Liver (tissue), 9 donors: ENCODE data around the gene DNAH2. TPM values are rescaled to one million over a fixed set of nuclear protein-coding genes. Genes with fewer than 3 reads are reported as not detected.

Source experiments
- DNase-seq: peaks from one replicate; pipeline ENCODE4 v3.0.0-alpha.2; 2017; ENCODE audit warnings: low spot score
- H3K27ac ChIP-seq, 2 donors: one replicate each; pipeline ENCODE4 v1.7.0; 2013; ENCODE audit warnings: inconsistent platforms in 2 of 2, low read length in 2 of 2, control low read depth in 1 of 2, low read depth in 1 of 2, mild to moderate bottlenecking in 1 of 2
- H3K27me3 ChIP-seq, 4 donors: one replicate each; pipeline versions ENCODE4 v1.6.1 to v1.7.0; 2013; ENCODE audit warnings: low read length in 3 of 4, inconsistent platforms in 1 of 4, mild to moderate bottlenecking in 1 of 4, moderate library complexity in 1 of 4; ENCODE audit not compliant: control insufficient read depth in 4 of 4, insufficient read depth in 4 of 4
- H3K36me3 ChIP-seq, 4 donors: one replicate each; pipeline versions ENCODE4 v1.6.1 to v1.7.0; 2013; ENCODE audit warnings: low read length in 3 of 4, mild to moderate bottlenecking in 3 of 4, low read depth in 1 of 4, moderate library complexity in 1 of 4; ENCODE audit not compliant: control insufficient read depth in 4 of 4, insufficient read depth in 3 of 4
- H3K4me1 ChIP-seq, 4 donors: one replicate each; pipeline versions ENCODE4 v1.6.1 to v1.7.0; 2013; ENCODE audit warnings: low read length in 3 of 4, mild to moderate bottlenecking in 3 of 4, moderate library complexity in 1 of 4; ENCODE audit not compliant: control insufficient read depth in 4 of 4, insufficient read depth in 4 of 4
- H3K4me3 ChIP-seq, 3 donors: one replicate each; pipeline versions ENCODE4 v1.6.1 to v1.7.0; 2013; ENCODE audit warnings: low read length in 3 of 3, control low read depth in 1 of 3, low read depth in 1 of 3, mild to moderate bottlenecking in 1 of 3
- H3K9ac ChIP-seq, 2 donors: one replicate each; pipeline ENCODE4 v1.7.0; 2013; ENCODE audit warnings: low read length in 2 of 2, mild to moderate bottlenecking in 2 of 2, moderate library complexity in 2 of 2, control low read depth in 1 of 2, low read depth in 1 of 2
- H3K9me3 ChIP-seq, 4 donors: one replicate each; pipeline versions ENCODE4 v1.6.1 to v1.7.0; 2013; ENCODE audit warnings: low read length in 3 of 4; ENCODE audit not compliant: control insufficient read depth in 4 of 4
- CTCF ChIP-seq: fragments of 150-350 bp; IDR thresholded peaks from 2 replicates; pipeline ENCODE4 v1.5.1; 2017; ENCODE audit warnings: improper control_type of control experiment, low read depth, low read length; ENCODE audit not compliant: missing input control
- EGR1 ChIP-seq, 2 donors: IDR thresholded peaks; 2 replicates each; pipeline ENCODE4 v1.6.1; 2016 to 2018; ENCODE audit warnings: antibody characterized with exemption in 2 of 2, low read depth in 2 of 2
- FOXA1 ChIP-seq: IDR thresholded peaks from 2 replicates; pipeline ENCODE4 v1.6.1; 2016; ENCODE audit warnings: antibody characterized with exemption
- FOXA2 ChIP-seq: IDR thresholded peaks from 2 replicates; pipeline ENCODE4 v1.6.1; 2016; ENCODE audit warnings: antibody characterized with exemption
- GABPA ChIP-seq, 2 donors: IDR thresholded peaks in 1 of 2; conservative IDR thresholded peaks in 1 of 2; 2 replicates each; pipeline ENCODE4 v1.6.1; 2016; ENCODE audit warnings: antibody characterized with exemption in 2 of 2, mild to moderate bottlenecking in 1 of 2, moderate library complexity in 1 of 2
- HNF4A ChIP-seq, 2 donors: conservative IDR thresholded peaks; 2 replicates each; pipeline ENCODE4 v1.6.1; 2016; ENCODE audit warnings: antibody characterized with exemption in 2 of 2, mild to moderate bottlenecking in 2 of 2
- JUND ChIP-seq, 2 donors: IDR thresholded peaks; 2 replicates each; pipeline ENCODE4 v1.6.1; 2016; ENCODE audit warnings: antibody characterized with exemption in 2 of 2
- MAX ChIP-seq: IDR thresholded peaks from 2 replicates; pipeline ENCODE4 v1.6.1; 2016; ENCODE audit warnings: antibody characterized with exemption
- NR2F2 ChIP-seq: IDR thresholded peaks from 2 replicates; pipeline ENCODE4 v1.6.1; 2016; ENCODE audit warnings: antibody characterized with exemption
- RAD21 ChIP-seq, 2 donors: IDR thresholded peaks; 2 replicates each; pipeline ENCODE4 v1.6.1; 2016; ENCODE audit warnings: antibody characterized with exemption in 2 of 2, mild to moderate bottlenecking in 2 of 2
- RXRA ChIP-seq, 2 donors: IDR thresholded peaks; 2 replicates each; pipeline ENCODE4 v1.6.1; 2017 to 2018; ENCODE audit warnings: antibody characterized with exemption in 2 of 2, mild to moderate bottlenecking in 1 of 2
- SP1 ChIP-seq: IDR thresholded peaks from 2 replicates; pipeline ENCODE4 v1.6.1; 2018; ENCODE audit warnings: antibody characterized with exemption, mild to moderate bottlenecking
- TAF1 ChIP-seq: conservative IDR thresholded peaks from 2 replicates; pipeline ENCODE4 v1.6.1; 2016; ENCODE audit warnings: antibody characterized with exemption, mild to moderate bottlenecking
- YY1 ChIP-seq: IDR thresholded peaks from 2 replicates; pipeline ENCODE4 v1.6.1; 2016; ENCODE audit warnings: antibody characterized with exemption, mild to moderate bottlenecking
- ZBTB33 ChIP-seq: IDR thresholded peaks from 2 replicates; pipeline ENCODE4 v1.6.1; 2016; ENCODE audit warnings: antibody characterized with exemption
- WGBS: extraction: QIAGEN DNeasy Blood & Tissue Kit; methylation state at CpG from one replicate; pipeline ENCODE4 v1.1.7; 2013; 5-methylcytosine and 5-hydroxymethylcytosine counted together
- polyA plus RNA-seq, 2 donors: library from polyadenylated mRNA; stranded (reverse) in 1 of 2; unstranded in 1 of 2; fragments of 200-250 nt in 1 of 2; fragments of >200 nt in 1 of 2; fragmentation: Nextera tagmentation in 1 of 2; extraction: Ambion mirVana in 1 of 2; gene quantifications; one replicate each; pipeline versions ENCODE4 v1.2.1 to v1.2.3, GENCODE V29; 2013 to 2015
- total RNA-seq, 2 donors: library from RNA; depleted of rRNA; stranded (reverse); fragments of >200 nt; gene quantifications; one replicate each; pipeline ENCODE4 v1.2.3, GENCODE V29; 2014
- donor health status: healthy.
- donor health status: healthy.
- donor health status: healthy.
- donor health status: healthy.
- donor health status: healthy.

Gene DNAH2
- total and polyA plus RNA-seq, 4 donors, result under 0.01 to 0.25 (median 0.05) TPM

GRCh38 chr17:7744416-7744815 is 26.9 kb downstream of the DNAH2 start:
- no peak overlapping the region for H3K27ac ChIP-seq
- 59% methylated on average over 8 of the region's 8 CpGs for WGBS
- H3K4me3 ChIP-seq, result no peak overlapping the region
- H3K27me3 ChIP-seq, result peaks cover 0 to 4% (median 0%) of the 10 kb centered on the region in 4 donors
- TF ChIP-seq JUND (IDR thresholded peaks at IDR 0.05), result no peak
- TF ChIP-seq RAD21 (IDR thresholded peaks at IDR 0.05), result no peak
- TF ChIP-seq FOXA2, result no peak
- TF ChIP-seq EGR1 (IDR thresholded peaks at IDR 0.05; ENCODE audit: low read depth in 2 of 2), result no peak
- no peak for TF ChIP-seq RXRA (IDR thresholded peaks at IDR 0.05)
- TF ChIP-seq GABPA (IDR thresholded peaks at IDR 0.05 in 1 of 2, conservative IDR thresholded peaks at IDR 0.05 in 1 of 2), result no peak
- no peak for TF ChIP-seq CTCF
- no peak for TF ChIP-seq HNF4A (conservative IDR thresholded peaks at IDR 0.05)
- no peak for TF ChIP-seq NR2F2
- no peak for TF ChIP-seq TAF1
- no peak for TF ChIP-seq MAX
- no peak for TF ChIP-seq YY1
- TF ChIP-seq SP1, result no peak
- TF ChIP-seq FOXA1, result no peak
- no peaks in the 10 kb centered on the region for H3K4me1 ChIP-seq
- no peaks in the 10 kb centered on the region for H3K9me3 ChIP-seq
- no peaks in the 10 kb centered on the region for H3K36me3 ChIP-seq
- no peak for DNase-seq
- no peak overlapping the region for H3K9ac ChIP-seq

GRCh38 chr17:7745748-7746470 is 28.4 kb downstream of the DNAH2 start:
- TF ChIP-seq JUND (IDR thresholded peaks at IDR 0.05) (peak; percentile 57 to 63), FOXA1 (no peak)
- no peaks in the 10 kb centered on the region for H3K9me3 ChIP-seq
- DNase-seq, result no peak

GRCh38 chr17:7747635-7748071 is 30.1 kb downstream of the DNAH2 start:
- no peaks in the 10 kb centered on the region for H3K4me1 ChIP-seq
- WGBS, result 35% methylated on average over 4 of the region's 4 CpGs

More at GRCh38 chr17:7745748-7746470, 28.4 kb downstream of the DNAH2 start:
- Histone ChIP-seq H3K9ac (no peak overlapping the region), H3K27ac (no peak overlapping the region), H3K4me1 (no peaks in the 10 kb centered on the region), H3K36me3 (no peaks in the 10 kb centered on the region), H3K4me3 (no peak overlapping the region), H3K27me3 (peaks cover 0 to 4% (median 0%) of the 10 kb centered on the region in 4 donors)
- WGBS, result 75% methylated on average over 7 of the region's 7 CpGs

More at GRCh38 chr17:7747635-7748071, 30.1 kb downstream of the DNAH2 start:
- Histone ChIP-seq H3K9ac (no peak overlapping the region), H3K9me3 (no peaks in the 10 kb centered on the region), H3K27ac (no peak overlapping the region), H3K36me3 (no peaks in the 10 kb centered on the region), H3K4me3 (no peak overlapping the region), H3K27me3 (peaks cover 0 to 4% (median 0%) of the 10 kb centered on the region in 4 donors)
- DNase-seq, result no peak
- no peak for TF ChIP-seq HNF4A (conservative IDR thresholded peaks at IDR 0.05)
- TF ChIP-seq ZBTB33, result no peak
- no peak for TF ChIP-seq FOXA2
- no peak for TF ChIP-seq NR2F2
